Activated CD8-positive, alpha-beta memory T cell treated with anti-CD3 and anti-CD28 coated beads, Interleukin-2, amount 50 U/mL, for 1 hour (primary cell): ENCODE measurements around the gene C1QL1.

Experiments used
- DNase-seq: peaks from one replicate; pipeline ENCODE4 v3.0.0-alpha.2; 2020; ENCODE audit errors: extremely low read depth

C1QL1 gene

GRCh38 chr17:44915862-44916780 lies 52.0 kb downstream of the C1QL1 start:
- DNase-seq, result no peak

DNA sequence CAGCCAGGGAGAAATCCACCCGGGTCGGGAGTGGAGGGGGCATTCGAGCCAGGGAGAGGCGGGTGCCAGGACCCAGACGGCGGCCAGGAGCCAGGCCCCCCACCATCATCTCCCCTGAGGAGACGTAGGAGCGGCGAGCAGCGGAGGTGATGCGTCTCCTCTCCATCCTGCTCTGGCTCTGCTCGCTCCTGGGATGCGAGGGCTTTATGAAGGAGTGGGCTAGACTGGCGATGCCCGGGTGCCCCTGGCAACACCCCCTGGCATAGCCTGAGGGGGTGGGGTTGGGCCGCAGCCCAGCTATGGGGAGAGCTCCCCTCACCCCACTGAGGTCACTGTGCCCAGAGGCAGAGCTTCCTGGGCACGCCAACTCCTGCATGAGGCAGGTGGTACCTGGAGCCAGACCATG lies 52.8 kb downstream of the C1QL1 start, which contains the start of gene GFAP:
Gene GFAP (minus strand): TSS at position 180 of the 406 bp plus-strand sequence. CDS start 14 bp downstream, at position 166.
- DNase-seq, result no peak

DNA sequence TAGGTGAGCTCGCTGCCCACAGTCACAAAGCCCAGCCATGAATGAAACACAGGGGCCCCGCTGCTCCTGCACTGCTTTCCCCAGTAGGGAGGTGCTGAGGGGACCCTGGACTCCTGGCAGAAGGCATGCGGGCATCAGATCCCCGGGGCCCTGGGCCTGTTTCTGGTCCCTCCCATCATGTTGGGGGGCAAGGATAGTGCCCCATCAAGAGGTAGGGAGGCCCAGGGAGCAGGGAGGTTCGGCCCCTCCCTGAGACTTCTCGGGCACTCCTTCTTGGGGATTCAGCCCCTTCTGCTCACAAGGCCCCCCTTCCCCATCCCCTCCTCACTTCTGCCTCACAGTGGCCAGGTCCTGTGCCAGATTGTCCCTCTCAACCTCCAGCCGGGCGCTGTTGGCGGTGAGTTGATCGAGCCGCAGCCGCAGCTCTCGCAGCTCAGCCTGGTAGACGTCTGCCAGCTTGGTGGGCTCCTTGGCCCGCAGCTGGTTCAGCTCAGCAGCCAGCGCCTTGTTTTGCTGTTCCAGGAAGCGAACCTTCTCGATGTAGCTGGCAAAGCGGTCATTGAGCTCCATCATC lies 53.3 kb downstream of the C1QL1 start:
- no peak for DNase-seq

DNA sequence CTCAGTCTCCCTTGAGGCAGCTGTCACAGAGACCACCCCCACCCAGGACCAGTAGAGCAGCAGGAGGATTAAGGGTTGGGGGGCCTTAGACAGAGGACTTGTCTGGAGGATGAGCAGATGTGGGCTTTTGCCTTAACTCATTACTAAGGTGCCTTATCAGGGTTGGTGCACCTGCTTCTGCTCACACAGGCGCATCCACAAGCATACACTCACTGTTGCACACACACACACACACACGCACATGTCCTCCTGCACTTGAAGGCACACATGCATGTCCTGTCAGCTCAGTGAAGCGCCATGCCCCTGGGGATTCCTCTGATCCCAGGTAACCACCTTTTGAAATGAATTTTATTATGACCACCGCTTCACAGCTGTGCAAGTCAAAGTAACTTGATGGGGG lies 54.0 kb downstream of the C1QL1 start:
- no peak for DNase-seq

DNA sequence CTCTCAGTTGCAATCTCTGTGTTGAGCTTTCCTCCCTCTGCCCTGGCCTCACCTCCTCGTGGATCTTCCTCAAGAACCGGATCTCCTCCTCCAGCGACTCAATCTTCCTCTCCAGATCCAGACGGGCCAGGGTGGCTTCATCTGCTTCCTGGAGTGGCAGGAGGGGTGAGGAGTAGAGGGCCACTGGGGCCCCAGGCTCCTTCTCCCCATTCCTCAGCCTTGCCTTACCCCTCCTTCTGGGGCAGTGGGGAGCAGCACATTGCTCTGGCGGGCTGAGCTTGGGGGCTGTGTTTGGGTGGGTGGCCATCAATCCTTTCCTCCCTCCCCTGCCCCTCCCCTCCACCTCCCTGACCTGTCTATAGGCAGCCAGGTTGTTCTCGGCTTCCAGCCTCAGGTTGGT lies 54.4 kb downstream of the C1QL1 start:
- no peak for DNase-seq

- no peak for DNase-seq
These were observed 55.1 kb downstream of the C1QL1 start for GRCh38 chr17:44912763-44913544.

DNA sequence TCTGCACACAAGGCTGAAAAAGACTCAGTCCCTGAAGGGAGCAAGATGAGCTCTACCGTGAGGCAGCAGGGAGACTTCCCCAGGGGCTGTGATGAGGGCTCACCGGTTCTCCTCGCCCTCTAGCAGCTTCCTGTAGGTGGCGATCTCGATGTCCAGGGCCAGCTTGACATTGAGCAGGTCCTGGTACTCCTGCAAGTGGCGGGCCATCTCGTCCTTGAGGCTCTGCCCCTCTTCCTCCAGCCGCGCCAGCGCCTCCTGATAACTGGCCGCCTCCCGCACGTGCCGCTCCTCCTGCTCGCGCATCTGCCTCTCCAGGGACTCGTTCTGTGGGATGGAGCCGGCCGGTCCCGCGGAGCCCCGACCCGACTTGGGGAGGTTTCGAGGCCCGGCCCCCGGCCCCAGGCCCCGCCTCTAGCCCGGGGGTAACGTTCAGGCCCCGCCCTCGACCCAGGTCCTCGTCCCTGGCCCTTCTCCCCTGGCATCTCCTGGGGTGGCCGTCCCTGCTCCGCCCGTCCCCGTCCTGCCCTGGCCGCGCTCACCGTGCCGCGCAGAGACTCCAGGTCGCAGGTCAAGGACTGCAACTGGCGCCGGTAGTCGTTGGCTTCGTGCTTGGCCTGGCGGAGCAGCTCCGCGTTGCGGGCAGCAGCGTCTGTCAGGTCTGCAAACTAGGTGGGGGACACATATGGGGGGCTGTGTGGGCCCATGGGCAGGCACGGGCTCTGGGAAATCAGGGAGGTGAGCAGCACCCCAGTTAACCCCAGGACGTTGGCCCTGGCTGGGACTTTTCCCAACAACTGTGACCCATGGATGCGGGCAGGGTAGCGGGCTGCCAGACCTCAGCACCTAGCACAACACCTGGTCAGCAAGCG lies 56.7 kb downstream of the C1QL1 start:
- DNase-seq, result no peak

DNA sequence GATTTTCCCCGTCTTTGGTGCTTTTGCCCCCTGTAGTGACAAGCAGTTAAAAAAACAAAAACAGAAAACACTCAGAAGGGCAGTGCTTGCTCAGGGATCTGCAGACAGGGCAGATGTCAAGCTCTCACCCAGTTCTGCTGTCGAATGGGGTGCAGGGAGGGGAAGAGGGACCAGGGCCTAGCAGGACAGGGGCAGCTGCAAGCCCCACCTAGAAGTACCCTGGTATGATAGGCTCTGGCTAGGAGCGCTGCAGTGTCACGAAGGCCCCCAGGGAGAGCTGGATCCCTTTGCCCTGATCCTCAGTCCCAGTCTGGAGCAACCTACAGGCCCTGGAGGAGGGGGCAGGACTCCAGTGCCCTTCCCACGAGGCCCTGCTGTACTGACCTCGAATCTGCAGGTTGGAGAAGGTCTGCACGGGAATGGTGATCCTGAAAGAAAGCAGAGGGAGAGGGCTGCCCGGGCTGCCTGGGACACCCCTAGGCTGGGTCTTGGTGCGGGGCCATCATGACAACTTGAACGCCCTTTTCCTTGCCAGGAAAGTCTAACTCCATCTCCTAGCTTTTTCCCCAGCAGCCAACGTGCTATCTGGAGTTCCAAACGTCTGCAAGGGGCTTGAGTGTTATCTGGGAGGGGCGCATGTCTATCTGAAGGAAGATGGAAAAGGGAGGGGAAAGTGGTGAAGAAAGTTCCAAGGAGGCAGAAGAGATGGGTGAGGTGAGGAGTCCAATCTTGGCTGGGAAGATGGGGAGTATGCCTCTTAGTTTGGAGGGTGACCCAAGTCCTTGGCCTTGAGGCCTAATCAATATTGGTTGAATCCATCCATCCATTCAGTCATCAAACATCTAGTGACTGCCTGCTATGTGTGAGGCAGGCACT lies 57.6 kb downstream of the C1QL1 start:
- no peak for DNase-seq
